Measurements from ENCODE around the gene MAP3K4.

Gene MAP3K4

DNA sequence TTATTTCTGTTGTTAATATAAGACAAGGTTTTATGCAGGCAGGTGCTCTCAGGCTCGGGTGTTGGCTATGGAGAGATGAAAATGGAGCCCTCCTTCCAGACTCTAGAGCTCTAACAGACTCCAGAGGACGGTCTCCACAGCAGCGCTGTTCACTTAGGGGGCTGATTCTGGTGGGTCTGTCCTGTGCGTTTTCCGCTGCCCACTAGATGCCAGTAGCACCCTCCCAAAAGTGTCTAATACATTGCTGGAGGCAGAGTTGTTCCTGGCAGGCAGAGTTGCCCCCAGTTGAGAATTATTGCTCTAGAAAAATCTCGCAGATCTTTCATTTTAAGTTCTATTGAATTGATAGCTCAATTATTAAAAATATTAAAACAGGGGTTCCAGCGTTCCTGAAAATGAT, 109.9 kb downstream of the MAP3K4 start:
- H3K9me3 ChIP-seq (ENCODE audit: insufficient read depth, low read depth, low read length), result no peaks in the 10 kb centered on the region
- TF ChIP-seq, protein P1, sequence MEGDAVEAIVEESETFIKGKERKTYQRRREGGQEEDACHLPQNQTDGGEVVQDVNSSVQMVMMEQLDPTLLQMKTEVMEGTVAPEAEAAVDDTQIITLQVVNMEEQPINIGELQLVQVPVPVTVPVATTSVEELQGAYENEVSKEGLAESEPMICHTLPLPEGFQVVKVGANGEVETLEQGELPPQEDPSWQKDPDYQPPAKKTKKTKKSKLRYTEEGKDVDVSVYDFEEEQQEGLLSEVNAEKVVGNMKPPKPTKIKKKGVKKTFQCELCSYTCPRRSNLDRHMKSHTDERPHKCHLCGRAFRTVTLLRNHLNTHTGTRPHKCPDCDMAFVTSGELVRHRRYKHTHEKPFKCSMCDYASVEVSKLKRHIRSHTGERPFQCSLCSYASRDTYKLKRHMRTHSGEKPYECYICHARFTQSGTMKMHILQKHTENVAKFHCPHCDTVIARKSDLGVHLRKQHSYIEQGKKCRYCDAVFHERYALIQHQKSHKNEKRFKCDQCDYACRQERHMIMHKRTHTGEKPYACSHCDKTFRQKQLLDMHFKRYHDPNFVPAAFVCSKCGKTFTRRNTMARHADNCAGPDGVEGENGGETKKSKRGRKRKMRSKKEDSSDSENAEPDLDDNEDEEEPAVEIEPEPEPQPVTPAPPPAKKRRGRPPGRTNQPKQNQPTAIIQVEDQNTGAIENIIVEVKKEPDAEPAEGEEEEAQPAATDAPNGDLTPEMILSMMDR (conservative IDR thresholded peaks at IDR 0.05; ENCODE audit: low read length), result peak; percentile 42
- TF ChIP-seq EZH2phosphoT487 (IDR thresholded peaks at IDR 0.05; ENCODE audit: borderline replicate concordance), result no peak
- H3K4me3 ChIP-seq (ENCODE audit: low read length, poor library complexity, severe bottlenecking), result no peak overlapping the region
- no peaks in the 10 kb centered on the region for H4K20me1 ChIP-seq (ENCODE audit: insufficient read depth, low read length, poor library complexity, severe bottlenecking)
- peaks cover 68% of the 10 kb centered on the region; the same call in 1 of the 2 replicates for H3K36me3 ChIP-seq (ENCODE audit: insufficient read depth, low read length)
- no peak overlapping the region for H3K4me2 ChIP-seq (ENCODE audit: low read depth, low read length, poor library complexity, severe bottlenecking)
- no peaks in the 10 kb centered on the region for H3K79me2 ChIP-seq (ENCODE audit: insufficient read depth, low read length)
- H3K4me1 ChIP-seq (ENCODE audit: insufficient read depth, low read length, poor library complexity, severe bottlenecking), result no peaks in the 10 kb centered on the region
- H3K9me2 ChIP-seq (replicated peaks; ENCODE audit: low read depth, low read length), result no peaks in the 10 kb centered on the region
- H3K27me3 ChIP-seq (ENCODE audit: insufficient read depth, low read length, poor library complexity, severe bottlenecking), result no peaks in the 10 kb centered on the region
- no peak overlapping the region for H2AFZ ChIP-seq (ENCODE audit: low read length)
- H3F3A ChIP-seq (ENCODE audit: low read depth), result no peaks in the 10 kb centered on the region
- no peak overlapping the region for H3K9ac ChIP-seq (ENCODE audit: low read depth, low read length, poor library complexity, severe bottlenecking)

DNA sequence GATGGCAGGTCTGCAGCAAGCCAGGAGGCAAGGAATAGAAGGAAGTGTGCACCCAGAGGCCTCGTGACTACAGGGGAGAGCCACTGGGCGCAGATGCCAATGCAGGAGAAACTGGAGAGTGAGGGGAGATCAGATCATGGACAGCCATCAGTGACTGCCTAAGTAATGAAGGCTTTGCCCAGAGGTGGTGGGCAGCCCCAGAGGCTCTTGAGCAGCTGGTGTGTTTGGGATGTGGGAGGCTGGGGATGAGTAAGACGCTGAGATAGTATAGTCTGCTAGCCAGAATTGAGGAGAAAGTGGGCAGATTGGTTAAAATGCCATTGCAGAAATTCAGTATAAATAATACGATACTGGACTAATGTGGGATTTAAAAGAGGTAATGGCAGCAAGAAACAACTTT, 111.9 kb downstream of the MAP3K4 start:
- no peak overlapping the region for H3K4me3 ChIP-seq (ENCODE audit: low read length, poor library complexity, severe bottlenecking)
- H3K9ac ChIP-seq (ENCODE audit: low read depth, low read length, poor library complexity, severe bottlenecking), result no peak overlapping the region
- H3K9me2 ChIP-seq (replicated peaks; ENCODE audit: low read depth, low read length), result no peaks in the 10 kb centered on the region
- H3F3A ChIP-seq (ENCODE audit: low read depth), result no peaks in the 10 kb centered on the region
- no peaks in the 10 kb centered on the region for H4K20me1 ChIP-seq (ENCODE audit: insufficient read depth, low read length, poor library complexity, severe bottlenecking)
- no peaks in the 10 kb centered on the region for H3K79me2 ChIP-seq (ENCODE audit: insufficient read depth, low read length)
- H3K4me1 ChIP-seq (ENCODE audit: insufficient read depth, low read length, poor library complexity, severe bottlenecking), result no peaks in the 10 kb centered on the region
- H3K4me2 ChIP-seq (ENCODE audit: low read depth, low read length, poor library complexity, severe bottlenecking), result no peak overlapping the region
- H2AFZ ChIP-seq (ENCODE audit: low read length), result no peak overlapping the region
- H3K9me3 ChIP-seq (ENCODE audit: insufficient read depth, low read depth, low read length), result no peaks in the 10 kb centered on the region
- H3K36me3 ChIP-seq (ENCODE audit: insufficient read depth, low read length), result peaks cover 71% of the 10 kb centered on the region; the same call in 1 of the 2 replicates
- TF ChIP-seq, protein P1 (conservative IDR thresholded peaks at IDR 0.05; ENCODE audit: low read length), result no peak
- no peak for TF ChIP-seq EZH2phosphoT487 (IDR thresholded peaks at IDR 0.05; ENCODE audit: borderline replicate concordance)
- no peaks in the 10 kb centered on the region for H3K27me3 ChIP-seq (ENCODE audit: insufficient read depth, low read length, poor library complexity, severe bottlenecking)

DNA sequence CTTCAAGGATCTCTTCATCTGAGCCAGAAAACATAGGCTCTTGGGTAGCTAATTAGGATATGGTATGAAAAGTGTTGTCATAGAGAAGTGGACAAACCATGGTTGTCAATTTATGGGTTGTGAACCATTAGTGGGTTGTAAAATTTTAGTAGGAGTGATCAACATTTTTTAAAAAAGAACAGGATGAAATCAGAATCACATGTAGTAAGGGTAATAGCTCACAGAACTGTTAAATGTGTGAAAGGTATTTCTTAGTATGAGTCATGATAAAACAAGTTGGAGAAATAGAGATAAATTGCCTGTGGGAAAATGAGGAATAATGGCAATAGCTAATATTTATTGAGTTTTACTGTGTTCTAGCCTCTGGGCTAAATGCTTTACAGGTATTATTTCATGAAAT, 113.4 kb downstream of the MAP3K4 start:
- no peaks in the 10 kb centered on the region for H3K9me3 ChIP-seq (ENCODE audit: insufficient read depth, low read depth, low read length)
- no peaks in the 10 kb centered on the region for H4K20me1 ChIP-seq (ENCODE audit: insufficient read depth, low read length, poor library complexity, severe bottlenecking)
- H2AFZ ChIP-seq (ENCODE audit: low read length), result no peak overlapping the region
- no peaks in the 10 kb centered on the region for H3K9me2 ChIP-seq (replicated peaks; ENCODE audit: low read depth, low read length)
- H3K27me3 ChIP-seq (ENCODE audit: insufficient read depth, low read length, poor library complexity, severe bottlenecking), result no peaks in the 10 kb centered on the region
- H3K79me2 ChIP-seq (ENCODE audit: insufficient read depth, low read length), result no peaks in the 10 kb centered on the region
- no peak overlapping the region for H3K4me2 ChIP-seq (ENCODE audit: low read depth, low read length, poor library complexity, severe bottlenecking)
- no peaks in the 10 kb centered on the region for H3F3A ChIP-seq (ENCODE audit: low read depth)
- peaks cover 72% of the 10 kb centered on the region for H3K36me3 ChIP-seq (ENCODE audit: insufficient read depth, low read length)
- H3K4me1 ChIP-seq (ENCODE audit: insufficient read depth, low read length, poor library complexity, severe bottlenecking), result no peaks in the 10 kb centered on the region
- TF ChIP-seq, protein P1 (conservative IDR thresholded peaks at IDR 0.05; ENCODE audit: low read length), result no peak
- no peak for TF ChIP-seq EZH2phosphoT487 (IDR thresholded peaks at IDR 0.05; ENCODE audit: borderline replicate concordance)
- H3K4me3 ChIP-seq (ENCODE audit: low read length, poor library complexity, severe bottlenecking), result no peak overlapping the region
- H3K9ac ChIP-seq (ENCODE audit: low read depth, low read length, poor library complexity, severe bottlenecking), result no peak overlapping the region
